Tibial artery (tissue), 4 donors: ENCODE measurements around the gene SRGAP1.

Source experiments
- DNase-seq, 2 donors: peaks; one replicate each; pipeline ENCODE4 v3.0.0-alpha.2; 2019
- H3K27ac ChIP-seq, 2 donors: fragments of 200-600 bp; sonication (generic) in 1 of 2; 1 replicate in 1 of 2; 2 replicates in 1 of 2; pipeline ENCODE4 v1.5.1; 2018 to 2019; ENCODE audit warnings: mild to moderate bottlenecking in 1 of 2
- H3K27me3 ChIP-seq, 2 donors: fragments of 200-600 bp; sonication (generic) in 1 of 2; one replicate each; pipeline versions ENCODE4 v1.5.1 to v1.6.0; 2016 to 2019
- H3K36me3 ChIP-seq, 3 donors: fragments of 200-600 bp; sonication (generic) in 2 of 3; one replicate each; pipeline ENCODE4 v1.5.1; 2016 to 2019; ENCODE audit warnings: mild to moderate bottlenecking in 2 of 3
- H3K4me1 ChIP-seq, 4 donors: fragments of 200-600 bp; sonication (generic) in 2 of 4; 1 replicate in 3 of 4; 2 replicates in 1 of 4; pipeline ENCODE4 v1.5.1; 2016 to 2019
- H3K4me3 ChIP-seq, 2 donors: fragments of 200-600 bp; sonication (generic) in 1 of 2; 1 replicate in 1 of 2; 2 replicates in 1 of 2; pipeline ENCODE4 v1.5.1; 2018 to 2019; ENCODE audit warnings: mild to moderate bottlenecking in 2 of 2
- H3K9me3 ChIP-seq, 3 donors: fragments of 200-600 bp; sonication (generic) in 1 of 3; one replicate each; pipeline ENCODE4 v1.5.1; 2016 to 2019
- CTCF ChIP-seq, 2 experiments: fragments of 200-600 bp in 1 of 2; fragments of 450-650 bp in 1 of 2; IDR thresholded peaks; one replicate each; pipeline ENCODE4 v1.5.1; 2017 to 2019; ENCODE audit warnings: antibody characterized with exemption in 2 of 2, mild to moderate bottlenecking in 1 of 2, moderate library complexity in 1 of 2
- intact Hi-C: fragments of 100-400 bp; cut with DNase I; formaldehyde crosslinking; loops from one replicate; pipeline ENCODE4 v1.15.0; 2023; ENCODE audit warnings: low total_unique reads

SRGAP1 gene

DNA sequence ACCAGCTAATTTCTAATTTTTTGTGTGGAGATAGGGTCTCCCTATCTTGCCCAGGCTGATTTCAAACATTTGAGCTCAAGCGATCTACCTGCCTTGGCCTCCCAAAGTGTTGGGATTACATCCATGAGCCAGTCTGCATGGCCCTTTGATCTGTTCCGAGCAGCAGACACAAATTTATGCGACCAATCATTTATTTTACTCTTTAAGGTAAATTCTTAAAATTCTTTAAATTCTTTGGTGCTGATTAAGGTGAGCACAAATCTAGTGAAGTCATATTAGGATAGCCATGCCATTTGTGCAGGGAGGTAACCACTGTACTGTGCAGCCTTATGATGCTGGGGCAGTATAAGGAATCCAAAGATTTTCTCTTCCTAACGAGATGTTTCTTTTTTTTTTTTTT, 135.7 kb downstream of the SRGAP1 start:
- Histone ChIP-seq H3K4me1 (peaks cover 0 to 16% (median 0%) of the 10 kb centered on the region in 4 donors), H3K36me3 (no peaks in the 10 kb centered on the region), H3K9me3 (no peaks in the 10 kb centered on the region), H3K27me3 (no peaks in the 10 kb centered on the region), H3K27ac (no peak overlapping the region), H3K4me3 (no peak overlapping the region)
- no peak for TF ChIP-seq CTCF (IDR thresholded peaks at IDR 0.05)
- DNase-seq: no peak
- intact Hi-C loops: no loop called here

- intact Hi-C loops: no loop called here
- Histone ChIP-seq H3K27ac (no peak overlapping the region), H3K4me1 (peaks cover 0 to 16% (median 0%) of the 10 kb centered on the region in 4 donors), H3K27me3 (no peaks in the 10 kb centered on the region), H3K36me3 (no peaks in the 10 kb centered on the region), H3K4me3 (no peak overlapping the region), H3K9me3 (no peaks in the 10 kb centered on the region)
- DNase-seq: no peak
- no peak for TF ChIP-seq CTCF (IDR thresholded peaks at IDR 0.05)
These were observed 136.8 kb downstream of the SRGAP1 start for GRCh38 chr12:63981343-63981742.

DNA sequence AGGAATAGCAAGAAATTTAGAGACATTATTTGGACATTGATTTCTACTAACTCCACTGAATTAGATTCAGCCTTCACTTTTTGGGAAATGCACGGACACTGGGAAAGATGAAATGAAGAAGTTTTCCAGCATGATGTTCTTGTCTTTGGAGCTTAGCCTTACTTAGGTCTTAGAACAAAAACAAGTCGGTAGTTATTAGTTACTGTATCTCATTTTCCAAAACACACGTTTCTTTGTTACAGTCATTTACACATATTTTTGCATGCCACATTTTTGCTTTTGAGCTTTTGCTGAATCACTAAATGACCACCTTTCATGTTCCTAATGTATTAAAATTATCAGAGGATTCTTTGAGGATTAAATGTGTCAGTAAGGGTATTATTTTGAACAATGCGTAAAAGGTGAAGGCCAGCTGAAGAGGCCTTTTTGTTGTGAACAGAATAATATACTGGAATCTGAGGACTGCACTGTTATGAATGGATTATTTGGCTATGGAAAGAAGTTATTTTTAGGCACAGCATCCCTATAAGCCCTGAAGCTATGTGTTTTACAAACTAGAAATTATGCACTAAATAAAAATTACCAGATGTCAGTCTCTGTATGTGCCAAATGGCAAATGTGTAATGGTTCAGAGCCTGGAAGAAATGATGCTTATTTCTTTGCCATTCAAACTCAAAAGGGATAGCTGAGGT, 138.2 kb downstream of the SRGAP1 start:
- no peak overlapping the region for H3K27ac ChIP-seq
- no peaks in the 10 kb centered on the region for H3K27me3 ChIP-seq
- no peaks in the 10 kb centered on the region for H3K9me3 ChIP-seq
- no peaks in the 10 kb centered on the region for H3K36me3 ChIP-seq
- intact Hi-C loops: no loop called here
- no peak for DNase-seq
- peaks cover 0 to 16% (median 0%) of the 10 kb centered on the region in 4 donors for H3K4me1 ChIP-seq
- no peak for TF ChIP-seq CTCF (IDR thresholded peaks at IDR 0.05)
- H3K4me3 ChIP-seq: no peak overlapping the region

- no peak for TF ChIP-seq CTCF (IDR thresholded peaks at IDR 0.05)
- H3K4me3 ChIP-seq: no peak overlapping the region
- no peak overlapping the region for H3K27ac ChIP-seq
- H3K4me1 ChIP-seq: peaks cover 0 to 16% (median 0%) of the 10 kb centered on the region in 4 donors
- H3K9me3 ChIP-seq: no peaks in the 10 kb centered on the region
- intact Hi-C loops: no loop called here
- peaks cover 0 to 4% (median 4%) of the 10 kb centered on the region in 3 donors for H3K36me3 ChIP-seq
- no peaks in the 10 kb centered on the region for H3K27me3 ChIP-seq
- no peak for DNase-seq
These were observed 141.0 kb downstream of the SRGAP1 start for GRCh38 chr12:63985456-63985855.

GRCh38 chr12:63985945-63986344, 141.4 kb downstream of the SRGAP1 start:
- H3K27ac ChIP-seq: no peak overlapping the region
- DNase-seq: no peak
- peaks cover 0 to 6% (median 4%) of the 10 kb centered on the region in 3 donors for H3K36me3 ChIP-seq
- H3K4me3 ChIP-seq: no peak overlapping the region
- intact Hi-C loops: no loop called here
- TF ChIP-seq CTCF (IDR thresholded peaks at IDR 0.05): no peak
- peaks cover 0 to 16% (median 0%) of the 10 kb centered on the region in 4 donors for H3K4me1 ChIP-seq
- no peaks in the 10 kb centered on the region for H3K27me3 ChIP-seq
- no peaks in the 10 kb centered on the region for H3K9me3 ChIP-seq
